ENCODE measurements around the gene TK1. TPM values are rescaled to one million over a fixed set of nuclear protein-coding genes. Genes with fewer than 3 reads are reported as not detected.

TK1 gene
- polyA plus RNA-seq, 3 donors: 0.67 to 2.0 (median 1.4) TPM

GRCh38 chr17:78151514-78152008 is 35.3 kb downstream of the TK1 start:
- H3K27me3 ChIP-seq (ENCODE audit: control insufficient read depth in 2 of 2, insufficient read depth in 2 of 2, low read length in 2 of 2): no peaks in the 10 kb centered on the region
- Mint-ChIP-seq H3K4me1 (peaks cover 28% of the 10 kb centered on the region), H3K9me3 (no peaks in the 10 kb centered on the region), H3K27me3 (ENCODE audit: low read depth in 3 of 3) (peaks cover 0 to 2% (median 0%) of the 10 kb centered on the region in 3 donors), H3K36me3 (no peaks in the 10 kb centered on the region), H3K27ac (no peak overlapping the region), H3K4me3 (no peak overlapping the region)
- no peak for TF ChIP-seq CTCF (IDR thresholded peaks at IDR 0.05)
- no peaks in the 10 kb centered on the region for H3K79me2 ChIP-seq (ENCODE audit: insufficient read depth, low read length)
- no peak overlapping the region for H3K4me2 ChIP-seq (replicated peaks; ENCODE audit: extremely low read depth, low read length, poor library complexity, severe bottlenecking)
- H3K9ac ChIP-seq (ENCODE audit: insufficient read depth, low read length, poor library complexity, severe bottlenecking): no peak overlapping the region
- peaks cover 21 to 30% of the 10 kb centered on the region in 2 donors for H3K4me1 ChIP-seq (ENCODE audit: control insufficient read depth in 1 of 2, insufficient read depth in 2 of 2, low read length in 2 of 2)
- H3K27ac ChIP-seq (ENCODE audit: low read depth in 1 of 2, low read length in 2 of 2): no peak overlapping the region
- WGBS (ENCODE audit: insufficient coverage): 100% methylated on average over 4 of the region's 7 CpGs
- H3K4me3 ChIP-seq (replicated peaks in 1 of 3; ENCODE audit: low read depth in 2 of 3, low read length in 3 of 3): no peak overlapping the region
- H4K20me1 ChIP-seq (ENCODE audit: insufficient read depth, low read length): no peaks in the 10 kb centered on the region
- H3K9me3 ChIP-seq (replicated peaks in 1 of 2; ENCODE audit: control insufficient read depth in 1 of 2, insufficient read depth in 1 of 2, low read length in 2 of 2): no peaks in the 10 kb centered on the region
- no peak for DNase-seq
- intact Hi-C loops (cut with micrococcal nuclease): no loop called here
- H2AFZ ChIP-seq (ENCODE audit: insufficient read depth, low read depth, low read length, poor library complexity, severe bottlenecking): no peak overlapping the region
- no peaks in the 10 kb centered on the region for H3K36me3 ChIP-seq (replicated peaks in 1 of 2; ENCODE audit: control insufficient read depth in 1 of 2, insufficient read depth in 2 of 2, low read length in 2 of 2)

- intact Hi-C loops (cut with micrococcal nuclease): no loop called here
- no peaks in the 10 kb centered on the region for H3K27me3 Mint-ChIP-seq (ENCODE audit: low read depth in 3 of 3)
- no peak overlapping the region for H3K4me3 Mint-ChIP-seq
- H3K9me3 ChIP-seq (replicated peaks in 1 of 2; ENCODE audit: control insufficient read depth in 1 of 2, insufficient read depth in 1 of 2, low read length in 2 of 2): no peaks in the 10 kb centered on the region
- peaks cover 39% of the 10 kb centered on the region for H3K4me1 Mint-ChIP-seq
- H4K20me1 ChIP-seq (ENCODE audit: insufficient read depth, low read length): no peaks in the 10 kb centered on the region
- H3K9me3 Mint-ChIP-seq: no peaks in the 10 kb centered on the region
- no peaks in the 10 kb centered on the region for H3K36me3 Mint-ChIP-seq
- no peak overlapping the region for H2AFZ ChIP-seq (ENCODE audit: insufficient read depth, low read depth, low read length, poor library complexity, severe bottlenecking)
- H3K4me3 ChIP-seq (replicated peaks in 1 of 3; ENCODE audit: low read depth in 2 of 3, low read length in 3 of 3): no peak overlapping the region
- H3K4me2 ChIP-seq (replicated peaks; ENCODE audit: extremely low read depth, low read length, poor library complexity, severe bottlenecking): no peak overlapping the region
- H3K9ac ChIP-seq (ENCODE audit: insufficient read depth, low read length, poor library complexity, severe bottlenecking): no peak overlapping the region
- WGBS (ENCODE audit: insufficient coverage): 71% methylated on average over 14 of the region's 14 CpGs
- H3K36me3 ChIP-seq (replicated peaks in 1 of 2; ENCODE audit: control insufficient read depth in 1 of 2, insufficient read depth in 2 of 2, low read length in 2 of 2): no peaks in the 10 kb centered on the region
- H3K27ac Mint-ChIP-seq: peak overlapping the region in 1 of 7 donors; percentile 54
- H3K79me2 ChIP-seq (ENCODE audit: insufficient read depth, low read length): no peaks in the 10 kb centered on the region
- no peak for TF ChIP-seq CTCF (IDR thresholded peaks at IDR 0.05)
- peaks cover 40 to 50% of the 10 kb centered on the region in 2 donors for H3K4me1 ChIP-seq (ENCODE audit: control insufficient read depth in 1 of 2, insufficient read depth in 2 of 2, low read length in 2 of 2)
- no peak overlapping the region for H3K27ac ChIP-seq (ENCODE audit: low read depth in 1 of 2, low read length in 2 of 2)
- DNase-seq: no peak
- H3K27me3 ChIP-seq (ENCODE audit: control insufficient read depth in 2 of 2, insufficient read depth in 2 of 2, low read length in 2 of 2): no peaks in the 10 kb centered on the region
These were observed 38.4 kb downstream of the TK1 start for GRCh38 chr17:78148286-78149016.
